HFFc6 (cell line): ENCODE data around the gene SAA2. TPM values are rescaled to one million over a fixed set of nuclear protein-coding genes. Genes with fewer than 3 reads are reported as not detected.

Experiments used
- DNase-seq: peaks from one replicate; pipeline ENCODE4 v3.0.0-alpha.2; 2018
- H3K27ac Mint-ChIP-seq: 2 replicates; pipeline ENCODE4 v1.8.0; 2020; ENCODE audit warnings: mild to moderate bottlenecking, mixed read lengths
- H3K27me3 Mint-ChIP-seq: 2 replicates; pipeline ENCODE4 v1.8.0; 2021; ENCODE audit warnings: mild to moderate bottlenecking, moderate library complexity, mixed read lengths; ENCODE audit not compliant: insufficient read depth
- H3K36me3 Mint-ChIP-seq: 2 replicates; pipeline ENCODE4 v1.8.0; 2021; ENCODE audit warnings: low read depth, mixed read lengths
- H3K4me1 Mint-ChIP-seq: 2 replicates; pipeline ENCODE4 v1.8.0; 2020; ENCODE audit warnings: low read depth, mixed read lengths
- H3K4me3 Mint-ChIP-seq: 2 replicates; pipeline ENCODE4 v1.8.0; 2020; ENCODE audit warnings: mild to moderate bottlenecking, moderate library complexity, mixed read lengths
- H3K9me3 Mint-ChIP-seq: 2 replicates; pipeline ENCODE4 v1.8.0; 2020; ENCODE audit warnings: mild to moderate bottlenecking, mixed read lengths
- total RNA-seq, 6 experiments: library from RNA; stranded (reverse); fragmentation: NEBNext Ultra II Directional; extraction: Animal tissue kit (Norgen Biotek cat#: 25700); gene quantifications; 2 replicates in 1 of 6; 3 replicates in 5 of 6; pipeline ENCODE4 v1.2.3, GENCODE V29; 2021
- TF ChIP-seq, protein P1 (sequence below): fragments of 200-600 bp; sonication (generic); IDR thresholded peaks from 2 replicates; pipeline ENCODE4 v1.5.0; 2021; ENCODE audit warnings: antibody characterized with exemption, mild to moderate bottlenecking

SAA2 gene
- total RNA-seq, 6 experiments from 2014 or later, result not detected

GRCh38 chr11:18196532-18196931, 51.9 kb downstream of the SAA2 start:
- TF ChIP-seq, protein P1, sequence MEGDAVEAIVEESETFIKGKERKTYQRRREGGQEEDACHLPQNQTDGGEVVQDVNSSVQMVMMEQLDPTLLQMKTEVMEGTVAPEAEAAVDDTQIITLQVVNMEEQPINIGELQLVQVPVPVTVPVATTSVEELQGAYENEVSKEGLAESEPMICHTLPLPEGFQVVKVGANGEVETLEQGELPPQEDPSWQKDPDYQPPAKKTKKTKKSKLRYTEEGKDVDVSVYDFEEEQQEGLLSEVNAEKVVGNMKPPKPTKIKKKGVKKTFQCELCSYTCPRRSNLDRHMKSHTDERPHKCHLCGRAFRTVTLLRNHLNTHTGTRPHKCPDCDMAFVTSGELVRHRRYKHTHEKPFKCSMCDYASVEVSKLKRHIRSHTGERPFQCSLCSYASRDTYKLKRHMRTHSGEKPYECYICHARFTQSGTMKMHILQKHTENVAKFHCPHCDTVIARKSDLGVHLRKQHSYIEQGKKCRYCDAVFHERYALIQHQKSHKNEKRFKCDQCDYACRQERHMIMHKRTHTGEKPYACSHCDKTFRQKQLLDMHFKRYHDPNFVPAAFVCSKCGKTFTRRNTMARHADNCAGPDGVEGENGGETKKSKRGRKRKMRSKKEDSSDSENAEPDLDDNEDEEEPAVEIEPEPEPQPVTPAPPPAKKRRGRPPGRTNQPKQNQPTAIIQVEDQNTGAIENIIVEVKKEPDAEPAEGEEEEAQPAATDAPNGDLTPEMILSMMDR, result no peak
- H3K4me1 Mint-ChIP-seq, result no peaks in the 10 kb centered on the region
- DNase-seq, result no peak
- no peaks in the 10 kb centered on the region for H3K36me3 Mint-ChIP-seq
- no peak overlapping the region for H3K4me3 Mint-ChIP-seq
- H3K27me3 Mint-ChIP-seq, result peaks cover 17% of the 10 kb centered on the region
- no peak overlapping the region for H3K27ac Mint-ChIP-seq
- no peaks in the 10 kb centered on the region for H3K9me3 Mint-ChIP-seq

Other genes starting within 250 kb of the SAA2 start
- 10 to 100 TPM; 13.5 to 19.3 (median 17.7) TPM for gene SERGEF, start 235.6 kb downstream of the SAA2 start, total RNA-seq
- under 1 TPM in 1 of 6 experiments, not detected in 5; 0.03 TPM for gene TPH1, start 202.4 kb downstream of the SAA2 start, total RNA-seq
- gene SAAL1, start 142.6 kb downstream of the SAA2 start, total RNA-seq, result 10 to 100 TPM; 10.3 to 16.6 (median 15.3) TPM
- gene MRGPRX3, start 116.1 kb downstream of the SAA2 start, total RNA-seq, result not detected
- gene MRGPRX4, start 75.8 kb downstream of the SAA2 start, total RNA-seq, result not detected
- gene SAA4, start 11.9 kb downstream of the SAA2 start, total RNA-seq, result not detected
- under 1 TPM in 2 of 6 experiments, not detected in 4; 0.50 to 0.55 TPM for gene SAA1, start 17.6 kb upstream of the SAA2 start, total RNA-seq
- gene HPS5, start 73.5 kb upstream of the SAA2 start, total RNA-seq, result 10 to 100 TPM; 31.4 to 41.5 (median 34.4) TPM
- gene GTF2H1, start 73.9 kb upstream of the SAA2 start, total RNA-seq, result 10 to 100 TPM; 45.3 to 58.1 (median 52.7) TPM
- gene LDHA, start 145.9 kb upstream of the SAA2 start, total RNA-seq, result 1,000 to 10,000 TPM; 1,331 to 1,603 (median 1,438) TPM
- gene LDHC, start 163.7 kb upstream of the SAA2 start, total RNA-seq, result 1 to 10 TPM in 4 of 6 experiments, under 1 TPM in 2; 0.52 to 2.7 (median 2.0) TPM
- gene LDHAL6A, start 207.2 kb upstream of the SAA2 start, total RNA-seq, result not detected